ENCODE measurements around the gene ELK4. TPM values are rescaled to one million over a fixed set of nuclear protein-coding genes. Genes with fewer than 3 reads are reported as not detected.
A peak's percentile ranks its signal among the peaks of the same experiment; 100 is the strongest.

ELK4 gene
- total and polyA plus RNA-seq, 2 of the 8 experiments (the other 6 are each of a cell fraction or from before 2014, with no cell fraction given): 2.9 to 26.3 TPM

- no peak overlapping the region for H2BK20ac ChIP-seq (ENCODE audit: low read length)
- H3K4ac ChIP-seq (replicated peaks; ENCODE audit: insufficient read length, low read depth, low read length): no peak overlapping the region
- POLR2A ChIA-PET (ENCODE audit: partially characterized antibody): interaction anchor here (1.5 kb wide), 1 partner anchor 52 kb away, joined by 5 read pairs; the partner anchor contains the start of gene ELK4
- H4K91ac ChIP-seq (replicated peaks; ENCODE audit: insufficient read length, low read length): no peak overlapping the region
- no peaks in the 10 kb centered on the region for H3K36me3 ChIP-seq (ENCODE audit: control insufficient read depth in 2 of 4, insufficient read depth in 4 of 4, low read length in 3 of 4)
- H3K4me1 ChIP-seq (replicated peaks in 1 of 4; ENCODE audit: control insufficient read depth in 3 of 4, insufficient read depth in 4 of 4, low read length in 3 of 4): peaks cover 0 to 11% (median 0%) of the 10 kb centered on the region in 4 experiments; a peak in 5 of 7 replicates
- TF ChIP-seq MAFK (IDR thresholded peaks at IDR 0.05; ENCODE audit: low read depth, low read length) (no peak), FOSL1 (IDR thresholded peaks at IDR 0.05; ENCODE audit: insufficient read depth, low read depth, low read length) (no peak), SP1 (IDR thresholded peaks at IDR 0.05; ENCODE audit: low read depth, low read length) (no peak), POU5F1 (IDR thresholded peaks at IDR 0.05; ENCODE audit: low read depth, low read length) (no peak), CREB1 (IDR thresholded peaks at IDR 0.05) (no peak), TBP (IDR thresholded peaks at IDR 0.05; ENCODE audit: low read depth, low read length) (no peak), ATF2 (IDR thresholded peaks at IDR 0.05; ENCODE audit: low read length) (no peak), SIN3A (conservative IDR thresholded peaks at IDR 0.05 in 1 of 2, IDR thresholded peaks at IDR 0.05 in 1 of 2; ENCODE audit: low read depth in 1 of 2, low read length in 2 of 2) (no peak), BACH1 (IDR thresholded peaks at IDR 0.05; ENCODE audit: low read length) (no peak), E2F6 (IDR thresholded peaks at IDR 0.05) (no peak), TAF1 (IDR thresholded peaks at IDR 0.05; ENCODE audit: low read depth, low read length) (no peak)
- H3K9ac ChIP-seq (replicated peaks in 1 of 4; ENCODE audit: extremely low read depth in 1 of 4, low read depth in 3 of 4, low read length in 3 of 4): no peak overlapping the region
- H3K79me1 ChIP-seq (ENCODE audit: low read depth, low read length): no peaks in the 10 kb centered on the region
- H3K56ac ChIP-seq (replicated peaks; ENCODE audit: insufficient read length, low read depth, low read length): no peak overlapping the region
- H3K9me3 ChIP-seq (ENCODE audit: insufficient read depth in 2 of 2, low read depth in 1 of 2, low read length in 1 of 2): no peaks in the 10 kb centered on the region
- H3K14ac ChIP-seq (ENCODE audit: insufficient read length): no peak overlapping the region
- no peak overlapping the region for H2BK5ac ChIP-seq (ENCODE audit: low read depth, low read length)
- H3K18ac ChIP-seq (ENCODE audit: extremely low read depth, low read length): no peak overlapping the region
- peak overlapping the region; percentile 34; the same call in 1 of the 2 replicates for H2AFZ ChIP-seq (ENCODE audit: low read length)
- no peak overlapping the region for H4K5ac ChIP-seq (ENCODE audit: insufficient read length, low read depth, low read length)
- H3K23ac ChIP-seq (ENCODE audit: insufficient read length): no peak overlapping the region
- H3K27me3 ChIP-seq (replicated peaks in 1 of 4; ENCODE audit: control insufficient read depth in 3 of 4, extremely low read depth in 1 of 4, insufficient read depth in 3 of 4, low read length in 3 of 4): peaks cover 0 to 8% (median 3%) of the 10 kb centered on the region in 4 experiments; a peak in 3 of 7 replicates
- no peaks in the 10 kb centered on the region for H3K79me2 ChIP-seq (ENCODE audit: control insufficient read depth in 1 of 2, insufficient read depth in 2 of 2, low read length in 2 of 2)
- H2BK12ac ChIP-seq (ENCODE audit: low read depth, low read length): no peak overlapping the region; the same call in 1 of the 2 replicates
- WGBS, 2 experiments (ENCODE audit: extremely low coverage in 1 of 2, insufficient coverage in 1 of 2, insufficient read length in 1 of 2, insufficient replicate concordance in 2 of 2, low coverage in 1 of 2, low lambda C conversion rate in 2 of 2, missing lambda C conversion rate in 1 of 2): 82% methylated on average over 12 of the region's 12 CpGs; no CpG with 5 or more reads in 1 of the 2 experiments
- CTCF ChIA-PET (ENCODE audit: partially characterized antibody): interaction anchor here (1.0 to 5.4 kb wide), 11 partner anchors 9 to 244 kb away, joined by 3 to 33 read pairs (median 4); no protein-coding TSS in a partner anchor
- no peak overlapping the region for H2BK120ac ChIP-seq (replicated peaks; ENCODE audit: low read depth, low read length)
- no peak overlapping the region for H3K27ac ChIP-seq (ENCODE audit: low read depth, low read length)
- H3K4me3 ChIP-seq (ENCODE audit: extremely low read depth in 1 of 4, insufficient read depth in 2 of 4, low read depth in 3 of 4, low read length in 4 of 4): no peak overlapping the region
- FAIRE-seq (no peak), DNase-seq (ENCODE audit: low read depth in 1 of 2, low spot score in 2 of 2) (no peak)
- H3K4me2 ChIP-seq (ENCODE audit: insufficient read depth in 1 of 2, low read depth in 2 of 2, low read length in 2 of 2): no peak overlapping the region
- H2AK5ac ChIP-seq (ENCODE audit: low read depth, low read length): no peak overlapping the region
- H4K20me1 ChIP-seq (replicated peaks in 1 of 2; ENCODE audit: control insufficient read depth in 1 of 2, insufficient read depth in 2 of 2, low read length in 2 of 2): no peaks in the 10 kb centered on the region
- 0 out of 2 replicates have a peak, but pooled peaks cover 2% of the 10 kb centered on the region for H3K23me2 ChIP-seq (ENCODE audit: low read depth, low read length)
- H4K8ac ChIP-seq (ENCODE audit: extremely low read depth, insufficient read depth, low read length): no peak overlapping the region
- H2BK15ac ChIP-seq (ENCODE audit: low read length): no peak overlapping the region
Observed at GRCh38 chr1:205579711-205580110, 52.1 kb downstream of the ELK4 start.
